NCI-H1105 treated with DMSO at 0.1 percent for 48 hours (cell line): ENCODE measurements around the gene COPS6.

Source experiments
- DNase-seq: peaks from one replicate; lab custom pipeline; 2025; lab: John Stamatoyannopoulos, UW

Gene COPS6

GRCh38 chr7:100088621-100089457, at the start of gene COPS6:
Gene COPS6, plus strand, starts transcription at chr7:100088969. Its CDS starts 22 bp downstream, at chr7:100088991.
- peak; percentile 64 for DNase-seq

GRCh38 chr7:100040575-100040974, 48.2 kb upstream of the COPS6 start:
- no peak for DNase-seq

- DNase-seq: no peak
These were observed 44.1 kb upstream of the COPS6 start for GRCh38 chr7:100044718-100045117.

GRCh38 chr7:100048680-100049079, 40.1 kb upstream of the COPS6 start:
- no peak for DNase-seq

GRCh38 chr7:100049441-100050291, 39.1 kb upstream of the COPS6 start, which contains the start of gene ZSCAN21:
Gene ZSCAN21, plus strand, starts transcription at chr7:100049774. Its CDS starts 7,233 bp downstream, at chr7:100057007.
- DNase-seq: peak; percentile 73

- DNase-seq: no peak
These were observed 37.2 kb upstream of the COPS6 start for GRCh38 chr7:100051611-100052010.

- peak; percentile 36 for DNase-seq
These were observed 35.6 kb upstream of the COPS6 start for GRCh38 chr7:100053215-100053614.

- DNase-seq: no peak
These were observed 31.8 kb upstream of the COPS6 start for GRCh38 chr7:100057006-100057405.

GRCh38 chr7:100059251-100059739, 29.5 kb upstream of the COPS6 start:
- no peak for DNase-seq

GRCh38 chr7:100061518-100062193, 27.1 kb upstream of the COPS6 start:
- DNase-seq: no peak

GRCh38 chr7:100063376-100063775, 25.4 kb upstream of the COPS6 start:
- DNase-seq: no peak

GRCh38 chr7:100064162-100064561, 24.6 kb upstream of the COPS6 start:
- no peak for DNase-seq

- no peak for DNase-seq
These were observed 23.1 kb upstream of the COPS6 start for GRCh38 chr7:100065452-100066186.

- DNase-seq: no peak
These were observed 21.8 kb upstream of the COPS6 start for GRCh38 chr7:100066953-100067352.

- no peak for DNase-seq
These were observed 18.8 kb upstream of the COPS6 start for GRCh38 chr7:100069991-100070390.

- no peak for DNase-seq
These were observed 17.6 kb upstream of the COPS6 start for GRCh38 chr7:100071018-100071723.

- DNase-seq: no peak
These were observed 16.3 kb upstream of the COPS6 start for GRCh38 chr7:100072462-100072861.

- no peak for DNase-seq
These were observed 13.9 kb upstream of the COPS6 start for GRCh38 chr7:100074841-100075240.

- no peak for DNase-seq
These were observed 13.4 kb upstream of the COPS6 start for GRCh38 chr7:100075418-100075817.

GRCh38 chr7:100077205-100077604, 11.6 kb upstream of the COPS6 start:
- DNase-seq: no peak
